HEK293 (cell line): ENCODE measurements around the gene SYNPO.

Experiments used
- HOXC10 ChIP-seq: sonication (generic); formaldehyde crosslinking; IDR thresholded peaks from 2 replicates; pipeline ENCODE4 v1.8.1; 2023; ENCODE audit warnings: mild to moderate bottlenecking, missing genetic modification reagents
- KLF1 ChIP-seq: fragments of 450-650 bp; formaldehyde crosslinking; IDR thresholded peaks from 2 replicates; pipeline ENCODE4 v1.5.1; 2016; ENCODE audit warnings: missing biosample characterization, missing genetic modification characterization
- KLF8 ChIP-seq: fragments of 450-650 bp; formaldehyde crosslinking; IDR thresholded peaks from 2 replicates; pipeline ENCODE4 v1.5.1; 2016; ENCODE audit warnings: missing biosample characterization, missing genetic modification characterization
- OVOL3 ChIP-seq: fragments of 450-650 bp; formaldehyde crosslinking; IDR thresholded peaks from 2 replicates; pipeline ENCODE4 v1.5.1; 2016; ENCODE audit warnings: missing biosample characterization, missing genetic modification characterization
- REPIN1 ChIP-seq: fragments of 450-650 bp; formaldehyde crosslinking; IDR thresholded peaks from 2 replicates; pipeline ENCODE4 v1.5.1; 2017; ENCODE audit warnings: missing biosample characterization, missing genetic modification characterization, low read depth
- SCRT2 ChIP-seq: fragments of 450-650 bp; formaldehyde crosslinking; IDR thresholded peaks from 2 replicates; pipeline ENCODE4 v1.5.1; 2016; ENCODE audit warnings: missing biosample characterization, missing genetic modification characterization
- SP7 ChIP-seq: fragments of 450-650 bp; formaldehyde crosslinking; IDR thresholded peaks from 2 replicates; pipeline ENCODE4 v1.5.1; 2016; ENCODE audit warnings: missing biosample characterization, missing genetic modification characterization
- ZBTB17 ChIP-seq: fragments of 450-650 bp; formaldehyde crosslinking; IDR thresholded peaks from 2 replicates; pipeline ENCODE4 v1.5.1; 2016; ENCODE audit warnings: missing biosample characterization, missing genetic modification characterization
- ZBTB8A ChIP-seq: fragments of 450-650 bp; formaldehyde crosslinking; IDR thresholded peaks from 2 replicates; pipeline ENCODE4 v1.5.1; 2016; ENCODE audit warnings: missing biosample characterization, missing genetic modification characterization
- ZFP37 ChIP-seq: fragments of 450-650 bp; formaldehyde crosslinking; IDR thresholded peaks from 2 replicates; pipeline ENCODE4 v1.5.1; 2016; ENCODE audit warnings: missing biosample characterization, missing genetic modification characterization
- ZFP69B ChIP-seq: fragments of 450-650 bp; formaldehyde crosslinking; IDR thresholded peaks from 2 replicates; pipeline ENCODE4 v1.5.1; 2016; ENCODE audit warnings: missing biosample characterization, missing genetic modification characterization
- ZNF146 ChIP-seq: fragments of 450-650 bp; formaldehyde crosslinking; IDR thresholded peaks from 2 replicates; pipeline ENCODE4 v1.5.1; 2016; ENCODE audit warnings: missing biosample characterization, missing genetic modification characterization
- ZNF24 ChIP-seq: fragments of 450-650 bp; formaldehyde crosslinking; IDR thresholded peaks from 2 replicates; pipeline ENCODE4 v1.5.1; 2016; ENCODE audit warnings: missing biosample characterization, missing genetic modification characterization
- ZNF501 ChIP-seq: fragments of 450-650 bp; formaldehyde crosslinking; IDR thresholded peaks from 2 replicates; pipeline ENCODE4 v1.5.1; 2016; ENCODE audit warnings: missing biosample characterization, missing genetic modification characterization
- ZNF558 ChIP-seq: fragments of 450-650 bp; formaldehyde crosslinking; IDR thresholded peaks from 2 replicates; pipeline ENCODE4 v1.5.1; 2016; ENCODE audit warnings: missing biosample characterization, missing genetic modification characterization
- ZNF560 ChIP-seq: fragments of 450-650 bp; formaldehyde crosslinking; IDR thresholded peaks from 2 replicates; pipeline ENCODE4 v1.5.1; 2017; ENCODE audit warnings: missing biosample characterization, missing genetic modification characterization, borderline replicate concordance
- ZNF600 ChIP-seq: fragments of 450-650 bp; formaldehyde crosslinking; IDR thresholded peaks from 2 replicates; pipeline ENCODE4 v1.5.1; 2016; ENCODE audit warnings: missing biosample characterization, missing genetic modification characterization
- ZNF791 ChIP-seq: fragments of 450-650 bp; formaldehyde crosslinking; IDR thresholded peaks from 2 replicates; pipeline ENCODE4 v1.5.1; 2016; ENCODE audit warnings: missing biosample characterization, missing genetic modification characterization
- ZXDB ChIP-seq: fragments of 450-650 bp; formaldehyde crosslinking; IDR thresholded peaks from 2 replicates; pipeline ENCODE4 v1.5.1; 2016; ENCODE audit warnings: missing biosample characterization, missing genetic modification characterization
- TF ChIP-seq, protein P1 (sequence below): fragments of 450-650 bp; formaldehyde crosslinking; IDR thresholded peaks from 2 replicates; pipeline ENCODE4 v1.5.1; 2017; ENCODE audit warnings: missing biosample characterization, missing genetic modification characterization
- TF ChIP-seq, protein P2 (sequence below): fragments of 450-650 bp; formaldehyde crosslinking; IDR thresholded peaks from 2 replicates; pipeline ENCODE4 v1.5.1; 2016; ENCODE audit warnings: missing biosample characterization, missing genetic modification characterization
- TF ChIP-seq, protein P3 (sequence below): fragments of 450-650 bp; IDR thresholded peaks from 2 replicates; pipeline ENCODE4 v1.5.1; 2018; ENCODE audit warnings: missing biosample characterization, mild to moderate bottlenecking, missing genetic modification characterization
- TF ChIP-seq, protein P4 (sequence below): fragments of 450-650 bp; formaldehyde crosslinking; IDR thresholded peaks from 2 replicates; pipeline ENCODE4 v1.5.1; 2016; ENCODE audit warnings: missing biosample characterization, missing genetic modification characterization
- TF ChIP-seq, protein P5 (sequence below): fragments of 450-650 bp; formaldehyde crosslinking; IDR thresholded peaks from 2 replicates; pipeline ENCODE4 v1.5.1; 2016; ENCODE audit warnings: missing biosample characterization, missing genetic modification characterization
- TF ChIP-seq, protein P6 (sequence below): fragments of 450-650 bp; formaldehyde crosslinking; IDR thresholded peaks from 2 replicates; pipeline ENCODE4 v1.5.1; 2016; ENCODE audit warnings: missing biosample characterization, missing genetic modification characterization
- TF ChIP-seq, protein P7 (sequence below): fragments of 450-650 bp; formaldehyde crosslinking; optimal IDR thresholded peaks from 2 replicates; pipeline ENCODE3; 2016; ENCODE audit warnings: missing biosample characterization, mild to moderate bottlenecking, missing genetic modification characterization

SYNPO gene

DNA sequence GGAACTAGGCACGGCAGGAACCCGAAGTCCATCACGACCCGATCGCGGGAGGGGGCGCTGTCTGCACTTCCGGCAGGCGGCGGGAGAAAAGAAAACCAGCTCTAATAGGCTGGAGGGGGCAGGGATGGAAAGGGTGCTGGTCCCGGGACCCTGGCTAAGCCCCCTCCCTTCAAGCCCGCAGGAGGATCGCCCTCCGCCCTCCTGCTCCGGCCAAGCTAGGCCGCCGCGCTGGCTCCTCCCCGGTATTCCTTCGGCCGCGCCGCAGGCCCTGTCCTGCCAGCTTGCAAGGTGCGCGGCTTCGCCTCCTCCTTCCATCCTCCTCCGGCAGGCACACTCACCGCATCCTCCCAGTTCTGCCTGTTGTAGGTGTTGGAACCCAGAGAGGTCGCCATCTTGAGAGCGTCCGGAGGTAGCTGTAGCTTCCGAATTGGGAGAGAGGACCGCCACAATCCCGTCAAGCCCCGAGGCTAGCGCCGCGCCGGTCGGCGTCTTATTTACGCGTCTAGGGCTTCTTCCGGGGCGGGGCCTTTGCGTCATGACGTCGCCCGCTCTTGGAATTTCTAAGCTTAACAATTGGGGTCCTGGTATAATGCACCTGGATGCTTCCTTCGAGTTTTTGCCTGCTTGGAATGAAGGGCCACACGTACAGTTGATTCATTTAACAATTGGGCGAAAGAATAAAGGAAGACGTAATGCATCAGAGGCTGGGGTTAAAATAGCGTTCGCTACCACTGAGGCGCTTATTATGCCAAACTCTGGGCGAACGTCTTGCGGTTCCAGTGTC is 60.3 kb downstream of the SYNPO start, which contains the start of gene RBM22 (continued):
- TF ChIP-seq SCRT2 (tag by site-specific recombination) (peak; percentile 56; the same call in 1 of the 2 replicates), OVOL3 (tag by site-specific recombination) (peak; percentile 63), ZFP69B (tag by site-specific recombination) (peak; percentile 7; the same call in 1 of the 2 replicates), SP7 (tag by site-specific recombination) (peak; percentile 65), ZNF146 (0 out of 2 replicates have a peak, but pooled peaks have one; percentile 10), ZBTB17 (tag by site-specific recombination) (peak; percentile 89), KLF1 (tag by site-specific recombination) (peak; percentile 57; the same call in 1 of the 2 replicates), ZFP37 (tag by site-specific recombination) (peak; percentile 85), HOXC10 (CRISPR knock-in tag) (no peak), ZNF560 (tag by site-specific recombination) (no peak), ZBTB8A (peak; percentile 64; the same call in 1 of the 2 replicates), ZNF791 (tag by site-specific recombination) (no peak), ZNF558 (tag by site-specific recombination) (no peak), ZNF501 (tag by site-specific recombination) (peak; percentile 93), ZXDB (peak; percentile 81), KLF8 (tag by site-specific recombination) (peak; percentile 82), ZNF24 (tag by site-specific recombination) (peak; percentile 46; the same call in 1 of the 2 replicates), REPIN1 (tag by site-specific recombination) (peak; percentile 58; the same call in 1 of the 2 replicates), ZNF600 (tag by site-specific recombination) (peak; percentile 81)
- TF ChIP-seq, protein P1, sequence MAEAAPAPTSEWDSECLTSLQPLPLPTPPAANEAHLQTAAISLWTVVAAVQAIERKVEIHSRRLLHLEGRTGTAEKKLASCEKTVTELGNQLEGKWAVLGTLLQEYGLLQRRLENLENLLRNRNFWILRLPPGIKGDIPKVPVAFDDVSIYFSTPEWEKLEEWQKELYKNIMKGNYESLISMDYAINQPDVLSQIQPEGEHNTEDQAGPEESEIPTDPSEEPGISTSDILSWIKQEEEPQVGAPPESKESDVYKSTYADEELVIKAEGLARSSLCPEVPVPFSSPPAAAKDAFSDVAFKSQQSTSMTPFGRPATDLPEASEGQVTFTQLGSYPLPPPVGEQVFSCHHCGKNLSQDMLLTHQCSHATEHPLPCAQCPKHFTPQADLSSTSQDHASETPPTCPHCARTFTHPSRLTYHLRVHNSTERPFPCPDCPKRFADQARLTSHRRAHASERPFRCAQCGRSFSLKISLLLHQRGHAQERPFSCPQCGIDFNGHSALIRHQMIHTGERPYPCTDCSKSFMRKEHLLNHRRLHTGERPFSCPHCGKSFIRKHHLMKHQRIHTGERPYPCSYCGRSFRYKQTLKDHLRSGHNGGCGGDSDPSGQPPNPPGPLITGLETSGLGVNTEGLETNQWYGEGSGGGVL (tag by site-specific recombination): peak; percentile 75
- TF ChIP-seq, protein P2, sequence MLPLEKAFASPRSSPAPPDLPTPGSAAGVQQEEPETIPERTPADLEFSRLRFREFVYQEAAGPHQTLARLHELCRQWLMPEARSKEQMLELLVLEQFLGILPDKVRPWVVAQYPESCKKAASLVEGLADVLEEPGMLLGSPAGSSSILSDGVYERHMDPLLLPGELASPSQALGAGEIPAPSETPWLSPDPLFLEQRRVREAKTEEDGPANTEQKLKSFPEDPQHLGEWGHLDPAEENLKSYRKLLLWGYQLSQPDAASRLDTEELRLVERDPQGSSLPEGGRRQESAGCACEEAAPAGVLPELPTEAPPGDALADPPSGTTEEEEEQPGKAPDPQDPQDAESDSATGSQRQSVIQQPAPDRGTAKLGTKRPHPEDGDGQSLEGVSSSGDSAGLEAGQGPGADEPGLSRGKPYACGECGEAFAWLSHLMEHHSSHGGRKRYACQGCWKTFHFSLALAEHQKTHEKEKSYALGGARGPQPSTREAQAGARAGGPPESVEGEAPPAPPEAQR (tag by site-specific recombination): no peak
- TF ChIP-seq, protein P3, sequence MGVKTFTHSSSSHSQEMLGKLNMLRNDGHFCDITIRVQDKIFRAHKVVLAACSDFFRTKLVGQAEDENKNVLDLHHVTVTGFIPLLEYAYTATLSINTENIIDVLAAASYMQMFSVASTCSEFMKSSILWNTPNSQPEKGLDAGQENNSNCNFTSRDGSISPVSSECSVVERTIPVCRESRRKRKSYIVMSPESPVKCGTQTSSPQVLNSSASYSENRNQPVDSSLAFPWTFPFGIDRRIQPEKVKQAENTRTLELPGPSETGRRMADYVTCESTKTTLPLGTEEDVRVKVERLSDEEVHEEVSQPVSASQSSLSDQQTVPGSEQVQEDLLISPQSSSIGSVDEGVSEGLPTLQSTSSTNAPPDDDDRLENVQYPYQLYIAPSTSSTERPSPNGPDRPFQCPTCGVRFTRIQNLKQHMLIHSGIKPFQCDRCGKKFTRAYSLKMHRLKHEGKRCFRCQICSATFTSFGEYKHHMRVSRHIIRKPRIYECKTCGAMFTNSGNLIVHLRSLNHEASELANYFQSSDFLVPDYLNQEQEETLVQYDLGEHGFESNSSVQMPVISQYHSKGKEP: 0 out of 2 replicates have a peak, but pooled peaks have one; percentile 29
- TF ChIP-seq, protein P4, sequence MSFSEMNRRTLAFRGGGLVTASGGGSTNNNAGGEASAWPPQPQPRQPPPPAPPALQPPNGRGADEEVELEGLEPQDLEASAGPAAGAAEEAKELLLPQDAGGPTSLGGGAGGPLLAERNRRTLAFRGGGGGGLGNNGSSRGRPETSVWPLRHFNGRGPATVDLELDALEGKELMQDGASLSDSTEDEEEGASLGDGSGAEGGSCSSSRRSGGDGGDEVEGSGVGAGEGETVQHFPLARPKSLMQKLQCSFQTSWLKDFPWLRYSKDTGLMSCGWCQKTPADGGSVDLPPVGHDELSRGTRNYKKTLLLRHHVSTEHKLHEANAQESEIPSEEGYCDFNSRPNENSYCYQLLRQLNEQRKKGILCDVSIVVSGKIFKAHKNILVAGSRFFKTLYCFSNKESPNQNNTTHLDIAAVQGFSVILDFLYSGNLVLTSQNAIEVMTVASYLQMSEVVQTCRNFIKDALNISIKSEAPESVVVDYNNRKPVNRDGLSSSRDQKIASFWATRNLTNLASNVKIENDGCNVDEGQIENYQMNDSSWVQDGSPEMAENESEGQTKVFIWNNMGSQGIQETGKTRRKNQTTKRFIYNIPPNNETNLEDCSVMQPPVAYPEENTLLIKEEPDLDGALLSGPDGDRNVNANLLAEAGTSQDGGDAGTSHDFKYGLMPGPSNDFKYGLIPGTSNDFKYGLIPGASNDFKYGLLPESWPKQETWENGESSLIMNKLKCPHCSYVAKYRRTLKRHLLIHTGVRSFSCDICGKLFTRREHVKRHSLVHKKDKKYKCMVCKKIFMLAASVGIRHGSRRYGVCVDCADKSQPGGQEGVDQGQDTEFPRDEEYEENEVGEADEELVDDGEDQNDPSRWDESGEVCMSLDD: peak; percentile 78
- TF ChIP-seq, protein P5, sequence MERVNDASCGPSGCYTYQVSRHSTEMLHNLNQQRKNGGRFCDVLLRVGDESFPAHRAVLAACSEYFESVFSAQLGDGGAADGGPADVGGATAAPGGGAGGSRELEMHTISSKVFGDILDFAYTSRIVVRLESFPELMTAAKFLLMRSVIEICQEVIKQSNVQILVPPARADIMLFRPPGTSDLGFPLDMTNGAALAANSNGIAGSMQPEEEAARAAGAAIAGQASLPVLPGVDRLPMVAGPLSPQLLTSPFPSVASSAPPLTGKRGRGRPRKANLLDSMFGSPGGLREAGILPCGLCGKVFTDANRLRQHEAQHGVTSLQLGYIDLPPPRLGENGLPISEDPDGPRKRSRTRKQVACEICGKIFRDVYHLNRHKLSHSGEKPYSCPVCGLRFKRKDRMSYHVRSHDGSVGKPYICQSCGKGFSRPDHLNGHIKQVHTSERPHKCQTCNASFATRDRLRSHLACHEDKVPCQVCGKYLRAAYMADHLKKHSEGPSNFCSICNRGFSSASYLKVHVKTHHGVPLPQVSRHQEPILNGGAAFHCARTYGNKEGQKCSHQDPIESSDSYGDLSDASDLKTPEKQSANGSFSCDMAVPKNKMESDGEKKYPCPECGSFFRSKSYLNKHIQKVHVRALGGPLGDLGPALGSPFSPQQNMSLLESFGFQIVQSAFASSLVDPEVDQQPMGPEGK (tag by site-specific recombination): peak; percentile 58
- TF ChIP-seq, protein P6, sequence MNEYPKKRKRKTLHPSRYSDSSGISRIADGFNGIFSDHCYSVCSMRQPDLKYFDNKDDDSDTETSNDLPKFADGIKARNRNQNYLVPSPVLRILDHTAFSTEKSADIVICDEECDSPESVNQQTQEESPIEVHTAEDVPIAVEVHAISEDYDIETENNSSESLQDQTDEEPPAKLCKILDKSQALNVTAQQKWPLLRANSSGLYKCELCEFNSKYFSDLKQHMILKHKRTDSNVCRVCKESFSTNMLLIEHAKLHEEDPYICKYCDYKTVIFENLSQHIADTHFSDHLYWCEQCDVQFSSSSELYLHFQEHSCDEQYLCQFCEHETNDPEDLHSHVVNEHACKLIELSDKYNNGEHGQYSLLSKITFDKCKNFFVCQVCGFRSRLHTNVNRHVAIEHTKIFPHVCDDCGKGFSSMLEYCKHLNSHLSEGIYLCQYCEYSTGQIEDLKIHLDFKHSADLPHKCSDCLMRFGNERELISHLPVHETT: 0 out of 2 replicates have a peak, but pooled peaks have one; percentile 11
- TF ChIP-seq, protein P7, sequence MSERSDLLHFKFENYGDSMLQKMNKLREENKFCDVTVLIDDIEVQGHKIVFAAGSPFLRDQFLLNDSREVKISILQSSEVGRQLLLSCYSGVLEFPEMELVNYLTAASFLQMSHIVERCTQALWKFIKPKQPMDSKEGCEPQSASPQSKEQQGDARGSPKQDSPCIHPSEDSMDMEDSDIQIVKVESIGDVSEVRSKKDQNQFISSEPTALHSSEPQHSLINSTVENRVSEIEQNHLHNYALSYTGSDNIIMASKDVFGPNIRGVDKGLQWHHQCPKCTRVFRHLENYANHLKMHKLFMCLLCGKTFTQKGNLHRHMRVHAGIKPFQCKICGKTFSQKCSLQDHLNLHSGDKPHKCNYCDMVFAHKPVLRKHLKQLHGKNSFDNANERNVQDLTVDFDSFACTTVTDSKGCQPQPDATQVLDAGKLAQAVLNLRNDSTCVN (tag by site-specific recombination): peak; percentile 54
